ENCODE measurements around the gene CAND1.
A peak's percentile ranks its signal among the peaks of the same experiment; 100 is the strongest.
"Not testable (repeated sequence)": the region's sequence is repeated elsewhere in the genome, so short reads cannot be mapped to it uniquely, and the experiment has no call there.

CAND1 gene

GRCh38 chr12:67341086-67341485 lies 71.9 kb downstream of the CAND1 start:
- DNase-seq (ENCODE audit: low read depth, low spot score): not testable (repeated sequence)

DNA sequence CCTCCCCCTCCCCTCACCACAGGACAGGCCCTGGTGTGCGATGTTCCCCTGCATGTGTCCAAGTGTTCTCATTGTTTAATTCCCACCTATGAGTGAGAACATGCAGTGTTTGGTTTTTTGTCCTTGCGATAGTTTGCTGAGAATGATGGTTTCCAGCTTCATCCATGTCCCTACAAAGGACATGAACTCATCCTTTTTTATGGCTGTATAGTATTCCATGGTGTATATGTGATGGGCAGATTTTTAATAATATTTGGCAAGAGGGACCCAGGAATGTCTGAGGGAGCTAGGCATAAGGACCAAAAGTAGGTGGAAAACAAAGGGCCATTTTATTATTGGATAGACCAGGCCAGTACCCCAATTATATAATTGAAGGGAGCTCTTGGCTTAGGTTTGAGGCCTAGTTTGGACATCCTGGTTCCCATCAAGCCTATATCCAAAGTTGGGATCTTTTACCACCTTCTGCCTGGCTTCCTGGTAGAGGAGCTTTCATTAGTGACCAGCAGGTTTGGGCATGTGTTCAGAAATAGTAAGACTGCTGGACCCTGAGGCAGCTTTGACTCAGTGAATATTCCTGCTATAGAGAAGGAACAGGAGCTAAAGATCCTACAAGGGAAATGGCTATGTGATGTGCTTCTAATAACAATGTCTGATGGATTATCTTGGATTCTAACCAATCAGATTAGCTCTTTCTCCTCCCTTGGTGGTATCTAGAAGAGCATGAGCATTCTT lies 76.0 kb downstream of the CAND1 start:
- no peak for DNase-seq (ENCODE audit: low read depth, low spot score)

DNA sequence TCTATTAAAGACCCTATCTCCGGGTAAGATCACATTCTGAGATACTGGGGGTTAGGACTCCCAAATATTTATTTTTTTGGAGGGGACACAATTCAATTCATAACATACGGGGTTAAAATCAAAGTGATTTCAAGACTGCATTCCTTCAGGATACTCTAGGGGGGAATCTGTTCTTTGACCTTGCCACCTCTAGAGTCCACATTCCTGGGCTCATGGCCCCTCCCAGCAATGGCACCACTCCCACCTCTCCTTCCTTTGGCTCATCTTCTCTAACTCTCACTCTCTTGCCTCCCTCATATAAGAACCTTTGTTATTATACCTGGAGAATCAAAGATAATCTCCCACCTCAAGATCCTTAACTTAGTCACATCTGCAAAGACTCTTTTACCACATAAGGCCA lies 79.5 kb downstream of the CAND1 start:
- DNase-seq (ENCODE audit: low read depth, low spot score): no peak

- no peak for DNase-seq (ENCODE audit: low read depth, low spot score)
Observed at GRCh38 chr12:67352682-67353081, 83.5 kb downstream of the CAND1 start.

GRCh38 chr12:67354322-67354721 lies 85.2 kb downstream of the CAND1 start:
- DNase-seq (ENCODE audit: low read depth, low spot score): peak; percentile 29

GRCh38 chr12:67354966-67355365 lies 85.8 kb downstream of the CAND1 start:
- DNase-seq (ENCODE audit: low read depth, low spot score): peak; percentile 36

- DNase-seq (ENCODE audit: low read depth, low spot score): peak; percentile 80
Observed at GRCh38 chr12:67355428-67356379, 86.5 kb downstream of the CAND1 start.

DNA sequence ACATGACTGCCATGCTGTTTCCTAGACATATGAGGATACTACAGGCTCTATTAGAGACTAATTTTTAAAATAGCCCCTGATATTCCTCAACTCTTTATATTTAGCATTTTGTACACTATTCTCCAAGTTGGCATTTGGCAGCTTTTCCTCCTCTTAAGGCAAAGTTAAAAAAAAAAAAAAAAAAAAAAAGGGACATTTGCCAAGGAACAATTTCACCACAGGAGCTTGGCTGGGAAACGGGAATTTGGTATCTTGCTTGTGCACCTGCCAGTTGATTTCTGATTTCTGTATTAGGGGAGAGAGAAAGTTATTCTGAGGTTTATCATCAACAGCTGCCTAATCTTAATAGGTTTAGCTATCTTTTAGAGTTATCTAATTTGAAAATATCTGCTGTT lies 87.2 kb downstream of the CAND1 start:
- peak; percentile 28 for DNase-seq (ENCODE audit: low read depth, low spot score)

DNA sequence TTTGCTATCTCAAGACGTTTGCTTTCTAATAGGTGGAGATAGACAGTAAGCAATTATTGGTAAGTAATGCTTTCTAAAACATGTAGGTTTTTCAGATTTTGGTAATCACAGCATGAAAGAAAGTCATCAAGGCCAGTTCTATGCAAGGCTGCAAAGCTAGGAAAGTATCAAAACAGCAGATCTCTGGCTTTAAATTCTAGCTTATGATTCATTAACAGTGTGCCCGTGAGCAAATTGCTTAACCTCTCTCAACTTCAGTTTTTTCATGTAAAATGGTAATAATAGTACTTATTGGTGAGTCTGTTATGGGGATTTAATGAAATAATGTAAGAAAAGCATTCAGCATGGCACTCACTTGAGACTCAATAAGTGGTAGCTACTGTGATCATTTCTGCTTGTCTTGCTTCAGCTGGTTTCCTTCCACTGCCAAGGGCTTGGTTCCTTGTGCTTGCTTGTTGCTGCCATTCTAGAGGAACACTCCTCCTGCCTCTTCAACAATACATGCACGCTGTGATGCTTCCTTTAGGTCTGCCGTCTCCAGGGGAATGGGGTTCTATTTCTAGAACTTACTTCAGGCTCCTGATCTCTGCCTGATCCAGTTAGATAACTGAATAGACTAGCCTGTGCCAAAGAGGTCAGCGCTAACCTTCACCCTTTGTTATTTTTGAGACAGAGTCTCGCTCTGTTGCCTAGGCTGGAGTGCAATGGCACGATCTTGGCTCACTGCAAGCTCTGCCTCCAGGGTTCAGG lies 88.4 kb downstream of the CAND1 start:
- no peak for DNase-seq (ENCODE audit: low read depth, low spot score)

GRCh38 chr12:67358781-67359338 lies 89.7 kb downstream of the CAND1 start:
- peak; percentile 77 for DNase-seq (ENCODE audit: low read depth, low spot score)

GRCh38 chr12:67362526-67362925 lies 93.4 kb downstream of the CAND1 start:
- DNase-seq (ENCODE audit: low read depth, low spot score): no peak

GRCh38 chr12:67364228-67364627 lies 95.1 kb downstream of the CAND1 start:
- peak; percentile 51 for DNase-seq (ENCODE audit: low read depth, low spot score)

DNA sequence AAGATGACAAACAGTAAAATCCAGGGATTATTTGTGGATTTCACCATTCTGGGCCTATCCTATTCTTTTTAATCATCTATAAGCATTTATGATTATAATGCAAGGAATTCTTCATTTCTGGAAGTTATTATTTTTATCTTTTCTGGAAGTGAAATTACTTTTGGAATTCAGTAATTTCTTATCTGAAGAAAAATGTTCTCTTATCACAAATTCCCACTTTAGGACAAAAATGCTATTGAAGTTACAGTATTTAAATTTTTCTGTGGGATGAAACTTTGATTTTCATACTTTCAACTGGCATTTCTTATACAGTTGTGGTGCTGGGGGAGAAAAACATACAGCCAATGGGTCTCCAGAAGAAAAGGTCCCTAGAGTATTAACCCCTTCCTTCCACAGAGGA lies 96.0 kb downstream of the CAND1 start:
- DNase-seq (ENCODE audit: low read depth, low spot score): no peak

DNA sequence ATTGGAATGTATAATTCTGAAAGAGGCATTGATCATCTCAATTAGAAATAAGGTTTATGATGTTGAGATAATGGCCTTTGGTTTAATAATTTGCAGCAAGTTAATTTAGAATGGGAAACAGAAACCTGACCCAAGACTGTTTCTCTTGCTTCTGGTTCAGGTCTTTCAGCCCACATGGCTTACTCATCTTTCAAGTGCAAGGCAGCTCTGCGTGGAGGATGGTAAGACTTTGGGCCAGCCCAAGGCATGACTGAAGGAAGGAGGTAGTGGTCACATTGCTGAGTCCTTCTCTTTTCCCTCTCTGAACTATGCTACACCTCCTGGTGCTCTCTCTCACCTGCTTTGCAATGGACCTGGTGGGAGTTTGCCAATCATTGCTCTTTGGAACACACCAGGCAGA lies 98.7 kb downstream of the CAND1 start:
- no peak for DNase-seq (ENCODE audit: low read depth, low spot score)
